Astrocyte (in vitro differentiated cells and primary cell): ENCODE data around the gene ULK4.

Experiments
- CTCF ChIP-seq: IDR thresholded peaks from 2 replicates; pipeline ENCODE4 v1.5.1; 2011; ENCODE audit warnings: low read depth, mild to moderate bottlenecking, inconsistent platforms, low read length, moderate library complexity; ENCODE audit not compliant: insufficient read depth
- EZH2 ChIP-seq: IDR thresholded peaks from 2 replicates; pipeline ENCODE4 v1.6.1; 2012; ENCODE audit warnings: mild to moderate bottlenecking, low read length, inconsistent platforms; ENCODE audit not compliant: insufficient read depth

GRCh38 chr3:41819236-41819635 is 142.7 kb downstream of the ULK4 start:
- TF ChIP-seq CTCF (no peak), EZH2 (no peak)
